ENCODE data around the gene CBX6. TPM values are rescaled to one million over a fixed set of nuclear protein-coding genes. Genes with fewer than 3 reads are reported as not detected.

Gene CBX6
- total RNA-seq, 1 experiment from 2014 or later = 18.9 TPM

DNA sequence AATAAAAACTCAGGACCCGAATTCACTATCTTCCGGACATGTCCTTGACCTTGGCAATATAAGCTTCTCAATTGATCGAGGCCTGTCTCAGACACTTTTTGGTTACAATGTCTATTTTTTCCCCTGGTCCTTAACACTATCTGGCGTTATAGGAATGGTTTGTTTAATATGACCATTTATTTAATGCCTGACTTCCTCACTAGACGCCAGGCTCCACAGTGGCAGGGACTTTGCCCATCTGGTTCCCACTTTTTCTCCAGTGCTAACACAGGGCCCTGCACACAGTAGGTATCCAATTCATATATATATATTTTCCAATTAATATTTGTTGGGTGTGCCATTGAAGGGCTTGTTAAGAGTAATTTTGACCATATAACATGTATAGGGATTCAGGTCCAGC lies 7.9 kb upstream of the CBX6 start:
- Histone ChIP-seq H3K4me3 (no peak overlapping the region), H3K36me3 (no peaks in the 10 kb centered on the region), H3K9me3 (no peaks in the 10 kb centered on the region), H3K27me3 (0 out of 2 replicates have a peak, but pooled peaks cover 2% of the 10 kb centered on the region)
- DNase-seq = no peak

GRCh38 chr22:38879108-38879729 lies 7.2 kb upstream of the CBX6 start:
- Histone ChIP-seq H3K9me3 (no peaks in the 10 kb centered on the region), H3K36me3 (no peaks in the 10 kb centered on the region)
- no peak for DNase-seq

GRCh38 chr22:38878001-38878400 lies 6.0 kb upstream of the CBX6 start:
- no peaks in the 10 kb centered on the region for H3K36me3 ChIP-seq
- H3K27me3 ChIP-seq = peaks cover 14% of the 10 kb centered on the region
- no peak for DNase-seq
- no peaks in the 10 kb centered on the region for H3K9me3 ChIP-seq
- H3K4me3 ChIP-seq = no peak overlapping the region

More at GRCh38 chr22:38879108-38879729, 7.2 kb upstream of the CBX6 start:
- peaks cover 2% of the 10 kb centered on the region; the same call in 1 of the 2 replicates for H3K27me3 ChIP-seq
- no peak overlapping the region for H3K4me3 ChIP-seq

GRCh38 chr22:38874529-38875222 lies 2.7 kb upstream of the CBX6 start:
- Histone ChIP-seq H3K4me3 (no peak overlapping the region), H3K27me3 (peaks cover 18% of the 10 kb centered on the region), H3K36me3 (peaks cover 4% of the 10 kb centered on the region; the same call in 1 of the 2 replicates), H3K9me3 (no peaks in the 10 kb centered on the region)
- no peak for DNase-seq

- no peak for DNase-seq
- Histone ChIP-seq H3K4me3 (no peak overlapping the region), H3K36me3 (peaks cover 6% of the 10 kb centered on the region), H3K27me3 (peaks cover 18% of the 10 kb centered on the region), H3K9me3 (no peaks in the 10 kb centered on the region)
Measured at GRCh38 chr22:38873469-38874411, 1.7 kb upstream of the CBX6 start.

DNA sequence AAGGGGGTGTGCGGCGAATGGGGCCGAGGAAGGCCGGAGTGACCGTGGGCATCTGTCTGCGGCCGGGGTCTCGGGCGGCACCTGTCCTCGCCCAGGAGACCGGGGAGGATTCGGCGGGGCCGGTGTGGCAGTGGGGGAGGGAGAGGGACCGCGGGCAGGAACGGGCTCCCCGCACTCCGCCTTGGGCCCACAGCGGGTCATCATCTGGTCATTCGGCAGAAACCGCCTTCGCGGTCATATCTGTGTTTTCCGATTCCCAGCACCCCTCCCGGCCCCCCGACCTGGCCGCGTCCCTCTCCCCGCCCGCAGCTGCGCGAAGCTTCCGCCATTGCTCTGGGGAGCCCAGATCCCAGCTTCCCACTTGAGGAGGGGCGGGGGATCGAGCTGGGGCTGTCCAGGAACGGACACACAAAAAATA lies 824 bp upstream of the CBX6 start:
- Histone ChIP-seq H3K9me3 (no peaks in the 10 kb centered on the region), H3K27me3 (peaks cover 18% of the 10 kb centered on the region), H3K4me3 (peak overlapping the region; percentile 55), H3K36me3 (peaks cover 15% of the 10 kb centered on the region)
- peak; percentile 19 for DNase-seq

- DNase-seq = no peak
- no peaks in the 10 kb centered on the region for H3K9me3 ChIP-seq
- H3K36me3 ChIP-seq = peaks cover 15% of the 10 kb centered on the region
- H3K4me3 ChIP-seq = peak overlapping the region; percentile 55
- peaks cover 18% of the 10 kb centered on the region for H3K27me3 ChIP-seq
Measured at GRCh38 chr22:38871360-38872171, 450 bp downstream of the CBX6 start.

GRCh38 chr22:38870791-38871359 lies 1.1 kb downstream of the CBX6 start:
- H3K9me3 ChIP-seq = no peaks in the 10 kb centered on the region
- H3K4me3 ChIP-seq = peak overlapping the region; percentile 55
- H3K27me3 ChIP-seq = peaks cover 16% of the 10 kb centered on the region
- DNase-seq = no peak
- H3K36me3 ChIP-seq = peaks cover 15% of the 10 kb centered on the region

- peak; percentile 76 for DNase-seq
- Histone ChIP-seq H3K27me3 (peaks cover 16% of the 10 kb centered on the region), H3K36me3 (peaks cover 15% of the 10 kb centered on the region), H3K4me3 (peak overlapping the region; percentile 55; the same call in 1 of the 2 replicates), H3K9me3 (no peaks in the 10 kb centered on the region)
Measured at GRCh38 chr22:38870312-38870741, 1.7 kb downstream of the CBX6 start.

- no peaks in the 10 kb centered on the region for H3K9me3 ChIP-seq
- H3K36me3 ChIP-seq = peaks cover 15% of the 10 kb centered on the region
- H3K4me3 ChIP-seq = no peak overlapping the region
- peaks cover 16% of the 10 kb centered on the region for H3K27me3 ChIP-seq
- DNase-seq = no peak
Measured at GRCh38 chr22:38869663-38870062, 2.4 kb downstream of the CBX6 start.

DNA sequence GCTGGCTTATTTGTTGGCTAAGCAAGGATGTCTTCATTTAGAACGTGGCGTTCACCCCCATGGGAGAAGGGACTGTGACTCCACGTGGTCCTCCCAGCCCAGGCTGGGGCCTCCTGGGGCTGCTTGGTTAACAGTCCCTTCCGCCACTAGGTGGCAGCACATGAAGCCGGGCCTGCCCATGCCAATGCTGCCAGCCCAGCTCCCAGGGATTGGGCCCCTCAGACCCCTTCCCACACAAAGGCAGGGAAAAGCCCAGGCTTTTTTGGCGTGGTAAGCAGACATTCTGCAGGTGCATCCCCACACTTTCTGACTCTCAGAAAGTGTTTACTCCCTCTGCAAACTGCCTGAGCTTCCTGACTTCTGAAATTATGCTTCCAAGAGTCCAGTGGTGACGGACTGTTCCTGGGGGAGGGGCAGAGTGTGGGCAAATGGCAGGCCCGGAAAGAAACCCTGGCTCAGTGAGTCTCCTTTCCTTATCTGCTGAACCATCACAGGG lies 3.1 kb downstream of the CBX6 start:
- no peaks in the 10 kb centered on the region for H3K9me3 ChIP-seq
- peak; percentile 70 for DNase-seq
- peaks cover 13% of the 10 kb centered on the region for H3K27me3 ChIP-seq
- H3K36me3 ChIP-seq = peaks cover 15% of the 10 kb centered on the region
- H3K4me3 ChIP-seq = no peak overlapping the region

DNA sequence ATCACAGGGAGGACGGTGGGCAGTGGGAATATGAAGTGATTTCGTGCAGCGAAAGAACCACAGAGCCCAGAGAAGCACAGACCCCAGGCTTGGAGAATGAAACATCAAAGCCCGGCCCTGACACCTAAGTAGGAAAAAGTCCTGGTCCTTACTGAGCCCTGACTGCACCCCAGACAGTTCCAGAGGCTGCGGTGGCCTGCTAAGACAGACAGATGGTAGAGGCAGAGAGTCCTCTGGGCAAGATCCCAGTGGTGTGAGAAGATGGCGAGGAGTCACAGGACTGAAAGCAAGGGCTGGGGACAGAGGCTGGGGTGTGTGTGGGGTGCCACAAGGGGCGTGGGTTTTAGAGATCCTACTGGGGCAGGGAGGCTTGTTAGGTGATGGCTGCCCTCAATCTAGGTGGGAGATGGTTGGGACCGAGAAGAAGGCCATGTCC lies 3.7 kb downstream of the CBX6 start:
- H3K36me3 ChIP-seq = peaks cover 15% of the 10 kb centered on the region
- no peak overlapping the region for H3K4me3 ChIP-seq
- H3K27me3 ChIP-seq = peaks cover 7% of the 10 kb centered on the region
- DNase-seq = no peak
- no peaks in the 10 kb centered on the region for H3K9me3 ChIP-seq

DNA sequence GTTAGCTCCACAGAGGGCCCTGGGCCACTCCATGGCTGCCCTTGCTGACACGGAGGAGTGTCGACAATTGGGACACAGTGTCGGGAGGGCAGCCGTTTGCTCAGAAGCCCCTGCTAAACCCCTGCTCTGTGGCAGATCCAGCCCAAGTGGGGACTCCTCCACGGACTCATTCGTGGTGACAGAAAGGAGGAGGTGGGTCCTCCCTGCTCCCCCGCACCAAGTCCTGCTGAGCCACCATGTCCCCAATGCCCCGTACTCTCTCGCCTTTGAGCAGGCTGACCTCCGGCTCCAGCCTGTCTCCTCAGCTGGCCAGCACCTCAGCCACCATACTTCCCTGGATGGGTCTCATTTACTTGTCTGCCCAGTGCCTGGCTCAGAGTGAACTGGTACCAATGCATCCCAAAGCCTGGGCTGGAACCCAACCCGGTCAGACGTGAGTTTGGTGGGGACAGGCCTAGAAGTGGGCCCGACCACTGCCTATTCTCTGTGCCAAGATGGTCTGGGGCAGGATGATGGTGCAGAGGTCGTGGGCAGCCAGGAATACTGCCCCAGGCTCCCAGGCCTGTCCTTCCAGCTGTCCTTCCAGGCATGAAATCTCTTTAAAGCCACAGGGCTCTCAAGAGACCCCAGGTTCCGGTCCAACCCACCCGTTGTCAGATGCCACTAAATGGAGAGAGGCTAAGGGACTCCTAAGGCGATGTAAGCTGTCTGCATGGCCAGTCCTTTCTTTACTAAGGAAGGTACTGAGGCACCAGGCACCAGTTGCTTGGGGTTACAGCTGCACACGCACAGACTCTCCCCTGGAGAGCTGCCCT lies 4.3 kb downstream of the CBX6 start:
- H3K36me3 ChIP-seq = peaks cover 15% of the 10 kb centered on the region
- DNase-seq = no peak
- H3K27me3 ChIP-seq = peaks cover under 1% of the 10 kb centered on the region
- no peak overlapping the region for H3K4me3 ChIP-seq
- no peaks in the 10 kb centered on the region for H3K9me3 ChIP-seq

DNA sequence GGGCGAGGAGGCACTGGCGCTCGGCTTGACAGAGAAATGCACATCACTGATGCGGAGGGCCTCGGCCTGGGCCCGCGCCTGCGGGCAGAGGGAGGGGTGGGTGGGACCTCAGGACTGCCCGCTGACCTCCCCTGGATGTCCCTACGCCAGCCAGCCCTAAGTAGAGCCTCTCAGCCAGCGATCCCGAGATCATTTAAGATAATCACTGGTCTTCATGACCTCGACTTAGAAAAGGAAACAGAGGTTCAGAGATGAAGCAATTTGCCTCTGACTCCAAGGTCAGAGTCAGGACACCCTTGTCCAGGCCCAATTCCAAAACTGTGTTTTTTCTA lies 4.9 kb downstream of the CBX6 start:
- no peak overlapping the region for H3K4me3 ChIP-seq
- H3K27me3 ChIP-seq = no peaks in the 10 kb centered on the region
- no peak for DNase-seq
- H3K36me3 ChIP-seq = peaks cover 15% of the 10 kb centered on the region
- no peaks in the 10 kb centered on the region for H3K9me3 ChIP-seq
